Spinal cord (tissue), 10 donors: ENCODE data around the gene GRHL1. TPM values are rescaled to one million over a fixed set of nuclear protein-coding genes. Genes with fewer than 3 reads are reported as not detected.

ENCODE experiments used
- DNase-seq, 6 donors: peaks; one replicate each; pipeline versions ENCODE4 v3.0.0 to v3.0.0-alpha.2; 2013 to 2015; ENCODE audit warnings: low spot score in 6 of 6, low read depth in 4 of 6
- H3K27ac ChIP-seq: one replicate; pipeline ENCODE4 v1.5.1; 2013; ENCODE audit warnings: low read depth, low read length, control low read depth
- H3K27me3 ChIP-seq: one replicate; pipeline ENCODE4 v1.6.1; 2013; ENCODE audit warnings: low read length; ENCODE audit not compliant: control insufficient read depth, insufficient read depth
- H3K36me3 ChIP-seq: one replicate; pipeline ENCODE4 v1.6.1; 2013; ENCODE audit warnings: low read length; ENCODE audit not compliant: control insufficient read depth, insufficient read depth
- H3K4me1 ChIP-seq: one replicate; pipeline ENCODE4 v1.6.1; 2013; ENCODE audit warnings: low read length; ENCODE audit not compliant: control insufficient read depth, insufficient read depth
- H3K4me3 ChIP-seq: one replicate; pipeline ENCODE4 v1.5.1; 2013; ENCODE audit warnings: low read depth, low read length, control low read depth
- H3K9me3 ChIP-seq: one replicate; pipeline ENCODE4 v1.6.1; 2013; ENCODE audit warnings: low read length; ENCODE audit not compliant: control insufficient read depth, insufficient read depth
- WGBS: methylation state at CpG from one replicate; pipeline ENCODE4 v1.1.5; 2013; ENCODE audit warnings: missing lambda C conversion rate; ENCODE audit not compliant: insufficient coverage; 5-methylcytosine and 5-hydroxymethylcytosine counted together
- polyA plus RNA-seq, 2 donors: library from polyadenylated mRNA; unstranded; fragments of 120-200 nt; gene quantifications; one replicate each; pipeline ENCODE4 v1.2.1, GENCODE V29; 2013; ENCODE audit not compliant: insufficient read length in 2 of 2
- total RNA-seq, 2 donors: library from RNA; depleted of rRNA in 1 of 2; stranded (reverse); fragments of 120-200 nt in 1 of 2; fragments of >200 nt in 1 of 2; gene quantifications; one replicate each; pipeline versions ENCODE4 v1.2.3 to v1.2.4, GENCODE V29; 2013 to 2014
- donor health status: healthy.

The GRHL1 gene
- total and polyA plus RNA-seq, 4 donors: 10.1 to 25.8 (median 12.4) TPM

GRCh38 chr2:10017313-10017941, 65.9 kb downstream of the GRHL1 start:
- Histone ChIP-seq H3K27ac (no peak overlapping the region), H3K36me3 (no peaks in the 10 kb centered on the region), H3K4me1 (no peaks in the 10 kb centered on the region), H3K4me3 (no peak overlapping the region), H3K27me3 (no peaks in the 10 kb centered on the region), H3K9me3 (peaks cover 2% of the 10 kb centered on the region)
- DNase-seq: no peak
- WGBS: 83% methylated on average over 1 of the region's 5 CpGs

- no peak overlapping the region for H3K27ac ChIP-seq
- H3K4me1 ChIP-seq: no peaks in the 10 kb centered on the region
- no peak overlapping the region for H3K4me3 ChIP-seq
- no peaks in the 10 kb centered on the region for H3K27me3 ChIP-seq
- no peaks in the 10 kb centered on the region for H3K36me3 ChIP-seq
- WGBS: 94% methylated on average over 7 of the region's 8 CpGs
- H3K9me3 ChIP-seq: peaks cover 2% of the 10 kb centered on the region
- DNase-seq: no peak
These were observed 67.7 kb downstream of the GRHL1 start for GRCh38 chr2:10019174-10019573.

GRCh38 chr2:10019602-10020400, 68.3 kb downstream of the GRHL1 start:
- Histone ChIP-seq H3K36me3 (no peaks in the 10 kb centered on the region), H3K4me3 (no peak overlapping the region), H3K9me3 (peaks cover 2% of the 10 kb centered on the region), H3K27me3 (no peaks in the 10 kb centered on the region), H3K27ac (no peak overlapping the region), H3K4me1 (no peaks in the 10 kb centered on the region)
- 89% methylated on average over 21 of the region's 27 CpGs for WGBS
- no peak for DNase-seq

GRCh38 chr2:10022041-10022421, 70.5 kb downstream of the GRHL1 start:
- Histone ChIP-seq H3K4me1 (peaks cover under 1% of the 10 kb centered on the region), H3K9me3 (peaks cover 2% of the 10 kb centered on the region), H3K27ac (no peak overlapping the region), H3K4me3 (no peak overlapping the region), H3K27me3 (no peaks in the 10 kb centered on the region), H3K36me3 (no peaks in the 10 kb centered on the region)
- WGBS: 96% methylated on average over 11 of the region's 16 CpGs
- no peak for DNase-seq

- H3K36me3 ChIP-seq: no peaks in the 10 kb centered on the region
- WGBS: 95% methylated on average over 3 of the region's 4 CpGs
- no peak overlapping the region for H3K4me3 ChIP-seq
- no peak overlapping the region for H3K27ac ChIP-seq
- H3K9me3 ChIP-seq: peaks cover under 1% of the 10 kb centered on the region
- H3K27me3 ChIP-seq: no peaks in the 10 kb centered on the region
- DNase-seq: no peak
- peaks cover 3% of the 10 kb centered on the region for H3K4me1 ChIP-seq
These were observed 71.0 kb downstream of the GRHL1 start for GRCh38 chr2:10022445-10022844.

- no peak for DNase-seq
- WGBS: 81% methylated on average over 8 of the region's 10 CpGs
- Histone ChIP-seq H3K27me3 (no peaks in the 10 kb centered on the region), H3K4me3 (no peak overlapping the region), H3K36me3 (no peaks in the 10 kb centered on the region), H3K4me1 (peaks cover 3% of the 10 kb centered on the region), H3K9me3 (no peaks in the 10 kb centered on the region), H3K27ac (no peak overlapping the region)
These were observed 71.6 kb downstream of the GRHL1 start for GRCh38 chr2:10022966-10023662.

- DNase-seq: no peak
- 88% methylated on average over 6 of the region's 8 CpGs for WGBS
- H3K27ac ChIP-seq: no peak overlapping the region
- no peak overlapping the region for H3K4me3 ChIP-seq
- peaks cover 25% of the 10 kb centered on the region for H3K4me1 ChIP-seq
- no peaks in the 10 kb centered on the region for H3K27me3 ChIP-seq
- H3K9me3 ChIP-seq: no peaks in the 10 kb centered on the region
- H3K36me3 ChIP-seq: no peaks in the 10 kb centered on the region
These were observed 75.6 kb downstream of the GRHL1 start for GRCh38 chr2:10026940-10027569.

GRCh38 chr2:10027660-10028330, 76.3 kb downstream of the GRHL1 start:
- Histone ChIP-seq H3K4me1 (peaks cover 25% of the 10 kb centered on the region), H3K9me3 (no peaks in the 10 kb centered on the region), H3K36me3 (no peaks in the 10 kb centered on the region), H3K4me3 (no peak overlapping the region), H3K27ac (peak overlapping the region; percentile 43), H3K27me3 (no peaks in the 10 kb centered on the region)
- DNase-seq: no peak
- WGBS: 85% methylated on average over 15 of the region's 16 CpGs

GRCh38 chr2:10028407-10028987, 77.0 kb downstream of the GRHL1 start:
- no peak for DNase-seq
- H3K4me1 ChIP-seq: peaks cover 25% of the 10 kb centered on the region
- H3K4me3 ChIP-seq: no peak overlapping the region
- H3K9me3 ChIP-seq: no peaks in the 10 kb centered on the region
- no peaks in the 10 kb centered on the region for H3K36me3 ChIP-seq
- WGBS: 68% methylated on average over 9 of the region's 16 CpGs
- peak overlapping the region; percentile 43 for H3K27ac ChIP-seq
- H3K27me3 ChIP-seq: no peaks in the 10 kb centered on the region
